GM06990 (cell line): Measurements from ENCODE around the gene FOXP4.

Experiments
- DNase-seq: peaks from one replicate; pipeline ENCODE4 v3.0.0-alpha.2; 2011; ENCODE audit not compliant: insufficient read length; ENCODE audit errors: extremely low read depth
- H3K27me3 ChIP-seq: replicated peaks from 2 replicates; pipeline ENCODE4 v1.6.0; 2011; ENCODE audit warnings: low read length; ENCODE audit not compliant: control insufficient read depth, insufficient read depth
- H3K36me3 ChIP-seq: 2 replicates; pipeline ENCODE4 v1.5.1; 2011; ENCODE audit warnings: low read length; ENCODE audit not compliant: control insufficient read depth, insufficient read depth
- H3K4me3 ChIP-seq: replicated peaks from 2 replicates; pipeline ENCODE4 v1.5.1; 2011; ENCODE audit warnings: low read depth, mild to moderate bottlenecking, control low read depth, low read length
- CTCF ChIP-seq: IDR thresholded peaks from 2 replicates; pipeline ENCODE4 v1.5.1; 2011; ENCODE audit warnings: low read length, control low read depth, mild to moderate bottlenecking, inconsistent platforms; ENCODE audit not compliant: insufficient read depth, poor library complexity, severe bottlenecking

FOXP4 gene

GRCh38 chr6:41621802-41622201 is 75.6 kb downstream of the FOXP4 start:
- no peaks in the 10 kb centered on the region for H3K36me3 ChIP-seq
- no peak for DNase-seq
- TF ChIP-seq CTCF, result no peak
- H3K4me3 ChIP-seq, result no peak overlapping the region
- H3K27me3 ChIP-seq, result no peaks in the 10 kb centered on the region

GRCh38 chr6:41622206-41622988 is 76.2 kb downstream of the FOXP4 start:
- no peak overlapping the region for H3K4me3 ChIP-seq
- TF ChIP-seq CTCF, result no peak
- DNase-seq, result no peak

GRCh38 chr6:41623330-41623729 is 77.1 kb downstream of the FOXP4 start:
- TF ChIP-seq CTCF, result no peak
- H3K4me3 ChIP-seq, result no peak overlapping the region
- H3K36me3 ChIP-seq, result no peaks in the 10 kb centered on the region
- H3K27me3 ChIP-seq, result no peaks in the 10 kb centered on the region
- DNase-seq, result no peak

More at GRCh38 chr6:41622206-41622988, 76.2 kb downstream of the FOXP4 start:
- H3K36me3 ChIP-seq, result no peaks in the 10 kb centered on the region
- H3K27me3 ChIP-seq, result no peaks in the 10 kb centered on the region

GRCh38 chr6:41624621-41625380 is 78.6 kb downstream of the FOXP4 start:
- H3K4me3 ChIP-seq, result no peak overlapping the region
- no peak for DNase-seq
- no peaks in the 10 kb centered on the region for H3K36me3 ChIP-seq
- no peaks in the 10 kb centered on the region for H3K27me3 ChIP-seq
- no peak for TF ChIP-seq CTCF

GRCh38 chr6:41625442-41625841 is 79.3 kb downstream of the FOXP4 start:
- H3K4me3 ChIP-seq, result no peak overlapping the region
- no peaks in the 10 kb centered on the region; the same call in 1 of the 2 replicates for H3K27me3 ChIP-seq
- H3K36me3 ChIP-seq, result no peaks in the 10 kb centered on the region
- no peak for DNase-seq
- no peak for TF ChIP-seq CTCF
